ENCODE measurements around the gene MBNL3.
"Not testable (repeated sequence)": the region's sequence is repeated elsewhere in the genome, so short reads cannot be mapped to it uniquely, and the experiment has no call there.

The MBNL3 gene

DNA sequence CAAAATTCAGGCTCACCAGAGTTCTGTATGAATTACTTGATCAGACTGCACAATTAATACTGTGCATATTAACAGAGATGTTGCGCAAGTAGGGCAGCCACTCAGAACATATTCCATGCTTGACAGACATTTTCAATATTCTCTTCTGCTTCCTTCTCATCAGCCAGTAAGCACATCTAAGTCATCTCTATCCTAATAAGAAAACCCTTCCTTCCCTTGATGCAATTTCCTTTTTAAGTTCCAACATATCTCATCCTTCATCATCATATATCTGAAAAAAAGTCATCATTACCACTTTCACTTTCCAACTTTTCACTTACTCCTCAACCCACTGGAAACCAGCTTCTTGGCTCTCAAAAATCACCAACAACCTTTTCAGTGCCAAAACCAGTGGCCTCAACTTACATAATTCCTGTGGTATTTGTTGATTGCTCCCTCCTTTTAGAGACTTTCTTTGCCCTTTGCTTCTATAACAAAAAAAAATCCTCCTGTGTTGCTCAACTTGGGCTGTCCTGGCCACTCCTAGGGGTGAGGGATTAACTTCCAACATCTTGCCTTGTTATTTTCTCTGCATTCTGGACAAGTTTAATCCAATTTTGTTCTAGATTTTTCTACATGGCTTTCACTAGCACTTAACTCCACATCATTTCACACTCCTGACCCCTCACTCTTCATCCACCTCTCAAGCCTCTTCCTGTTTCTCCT lies 14.1 kb downstream of the MBNL3 start:
- no peak for DNase-seq

DNA sequence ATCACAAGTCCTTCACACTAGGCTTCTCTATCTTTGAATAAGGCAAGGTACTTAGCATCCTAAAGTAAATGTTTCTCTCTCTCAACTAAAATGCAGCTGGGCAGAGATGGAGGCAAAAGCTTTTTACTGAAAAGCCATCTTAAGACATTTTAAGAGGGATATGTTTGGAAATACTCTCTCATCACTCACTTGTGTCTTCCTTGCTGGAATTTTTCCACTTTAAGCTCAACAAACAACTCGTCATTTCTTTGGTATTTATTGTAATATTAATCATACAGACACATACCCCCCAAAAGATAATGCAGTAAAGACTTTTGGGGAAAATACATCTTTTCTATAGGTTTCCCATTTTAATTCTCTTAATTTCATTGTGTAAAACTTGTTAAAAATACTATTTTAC lies 16.4 kb downstream of the MBNL3 start:
- DNase-seq, result no peak

DNA sequence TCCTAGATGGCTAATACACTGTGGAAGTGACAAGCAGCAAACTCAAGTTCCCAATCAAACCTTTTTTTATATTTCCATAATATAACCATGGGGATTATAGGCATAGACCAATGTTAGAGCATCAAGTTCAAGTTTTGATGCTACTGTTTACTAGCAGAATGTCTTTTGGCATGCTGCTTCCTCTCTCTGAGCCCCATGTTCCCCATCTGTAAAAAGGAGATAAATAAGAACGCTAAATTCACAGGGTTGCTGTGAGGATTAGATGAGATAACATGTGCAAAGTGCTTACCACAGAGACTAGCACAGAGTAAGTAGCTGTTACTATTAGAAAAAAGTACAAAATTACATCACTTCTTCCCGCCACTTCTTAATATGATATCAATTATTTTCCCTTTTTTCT lies 18.0 kb downstream of the MBNL3 start:
- no peak for DNase-seq

DNA sequence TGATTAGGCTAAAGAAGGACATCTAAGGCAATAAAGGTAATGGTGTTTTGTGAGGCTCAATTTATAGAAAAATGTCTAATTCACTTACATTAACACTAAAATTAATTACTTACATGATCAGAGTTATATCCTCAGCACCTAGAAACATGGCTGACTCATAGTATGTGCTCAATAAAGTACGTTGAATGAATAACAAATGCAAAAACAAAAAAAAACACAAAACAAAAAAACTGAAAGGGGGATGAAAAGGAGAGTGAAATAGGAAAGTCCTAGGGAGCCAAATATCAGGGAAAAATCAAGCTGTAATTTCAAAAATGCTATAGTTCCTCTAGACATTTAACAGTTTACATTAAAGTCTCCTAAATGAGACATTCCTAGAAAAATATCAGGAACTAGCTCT lies 18.7 kb downstream of the MBNL3 start:
- no peak for DNase-seq

DNA sequence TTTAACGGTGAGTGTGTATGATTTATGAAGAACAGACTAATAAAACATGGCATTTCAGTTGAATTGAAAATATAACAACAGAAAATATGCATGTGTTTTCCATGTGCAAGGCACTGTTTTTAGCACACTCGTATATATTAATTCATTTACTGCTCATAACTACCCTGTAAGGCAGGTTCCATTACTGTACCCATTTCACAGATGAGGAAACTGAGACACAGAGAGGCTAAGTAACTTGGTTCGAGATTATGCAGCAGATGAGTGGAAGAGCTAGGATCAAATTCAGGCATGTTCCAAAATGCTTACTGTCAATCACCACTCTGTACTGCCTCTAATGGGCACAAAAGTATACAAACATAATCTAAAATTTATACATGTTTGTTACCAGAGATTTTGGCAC lies 20.4 kb downstream of the MBNL3 start:
- DNase-seq, result no peak

DNA sequence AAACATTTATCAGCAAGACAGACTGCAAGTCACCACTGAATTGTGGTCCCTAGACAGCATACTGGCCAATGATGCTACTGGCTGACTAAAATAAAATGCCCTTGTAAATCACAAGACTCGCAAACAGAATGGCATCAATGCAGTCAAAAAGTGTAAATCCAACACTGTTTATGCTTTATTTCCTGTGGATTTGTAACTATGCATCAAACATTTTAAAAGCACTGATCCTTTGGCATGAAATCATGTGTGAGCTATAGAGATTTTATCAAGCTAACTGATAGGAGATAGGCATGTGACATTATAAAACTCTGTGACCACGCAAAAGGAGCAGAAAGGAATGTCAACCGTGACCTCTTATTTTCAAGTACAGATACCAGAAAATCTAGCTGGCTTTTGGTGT lies 20.8 kb downstream of the MBNL3 start:
- no peak for DNase-seq

DNA sequence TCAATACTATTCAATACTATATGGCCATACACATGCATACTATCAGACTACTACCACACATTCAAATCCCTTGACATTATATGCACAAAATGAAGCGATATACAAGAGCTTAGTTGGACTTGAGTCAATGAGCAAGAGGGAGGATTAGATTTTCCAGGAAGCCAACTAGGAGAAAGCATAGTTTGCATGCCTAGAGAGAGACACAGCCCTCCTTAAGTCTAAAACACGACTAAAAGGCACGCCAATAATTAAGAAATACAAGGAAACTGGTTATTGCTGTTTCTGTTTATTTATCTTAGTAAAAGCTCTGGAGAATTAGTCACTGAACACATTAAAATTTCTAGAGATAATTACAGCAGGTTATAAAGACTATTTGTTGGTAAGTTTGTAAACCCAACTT lies 21.8 kb downstream of the MBNL3 start:
- DNase-seq, result no peak

DNA sequence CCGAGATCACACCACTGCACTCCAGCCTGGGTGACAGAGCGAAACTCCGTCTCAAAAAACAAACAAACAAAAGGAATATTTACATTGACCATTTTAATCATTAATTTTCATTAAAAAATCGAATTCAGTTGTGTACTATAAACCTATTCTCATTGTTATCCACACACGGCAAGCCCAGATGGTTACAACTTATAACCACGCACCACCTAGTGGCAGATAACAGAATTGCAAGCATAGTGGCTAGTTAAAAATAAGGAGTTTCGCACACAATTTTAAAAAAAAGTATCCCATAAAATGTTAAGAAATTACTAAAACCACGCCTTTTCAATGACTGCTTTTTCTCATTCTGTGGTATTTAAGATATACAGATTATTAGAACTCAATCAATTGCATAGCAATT lies 25.4 kb downstream of the MBNL3 start:
- peak; percentile 8 to 20 for DNase-seq

DNA sequence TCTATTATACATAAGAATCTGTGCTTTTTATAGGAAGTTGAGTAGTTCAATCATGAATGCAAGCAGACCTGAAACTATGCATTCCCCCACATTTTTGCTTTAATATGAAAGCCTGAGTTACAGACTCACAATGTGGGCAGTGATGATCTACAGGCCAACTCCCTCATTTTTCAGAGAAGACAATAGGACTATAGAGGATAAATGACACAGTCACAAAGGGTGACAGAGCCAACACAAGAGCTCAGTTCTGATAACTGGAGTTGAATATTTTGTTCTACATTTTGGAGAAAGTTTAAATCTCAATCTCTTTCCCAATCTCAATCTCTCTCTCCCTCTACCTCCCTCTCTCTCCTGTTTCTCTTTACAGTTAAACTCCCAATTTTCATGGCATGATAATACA lies 27.0 kb downstream of the MBNL3 start:
- no peak for DNase-seq

DNA sequence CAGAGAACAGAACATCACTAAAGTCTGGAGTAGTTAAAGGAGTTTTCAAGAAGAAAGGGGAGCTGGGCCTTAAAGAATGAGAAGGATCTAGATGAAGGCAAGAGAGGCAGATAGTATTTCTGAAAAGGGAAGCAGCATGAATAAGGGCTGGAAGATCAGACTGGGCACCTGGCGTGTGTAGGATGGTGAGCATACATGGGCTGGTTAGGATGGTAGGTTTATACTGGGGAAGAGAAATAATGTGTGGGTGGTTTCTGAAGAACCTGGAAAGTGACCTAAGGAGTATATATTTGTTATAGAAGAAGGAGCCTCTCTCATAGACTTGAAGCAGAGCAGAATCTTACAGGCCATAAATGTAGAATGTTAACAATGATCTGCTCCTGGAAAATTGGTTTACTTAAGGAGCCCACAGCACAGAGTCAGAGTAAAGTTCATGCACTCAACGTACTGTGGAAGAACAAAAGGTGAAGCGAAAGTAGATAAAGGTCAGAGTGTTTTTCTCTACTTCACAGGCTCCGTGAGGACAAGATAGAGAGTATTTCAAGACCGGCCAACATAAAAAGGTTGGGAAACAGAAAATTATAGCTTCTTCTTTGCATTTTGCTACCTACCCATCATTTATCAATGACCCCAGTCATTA lies 35.8 kb downstream of the MBNL3 start:
- no peak for DNase-seq

DNA sequence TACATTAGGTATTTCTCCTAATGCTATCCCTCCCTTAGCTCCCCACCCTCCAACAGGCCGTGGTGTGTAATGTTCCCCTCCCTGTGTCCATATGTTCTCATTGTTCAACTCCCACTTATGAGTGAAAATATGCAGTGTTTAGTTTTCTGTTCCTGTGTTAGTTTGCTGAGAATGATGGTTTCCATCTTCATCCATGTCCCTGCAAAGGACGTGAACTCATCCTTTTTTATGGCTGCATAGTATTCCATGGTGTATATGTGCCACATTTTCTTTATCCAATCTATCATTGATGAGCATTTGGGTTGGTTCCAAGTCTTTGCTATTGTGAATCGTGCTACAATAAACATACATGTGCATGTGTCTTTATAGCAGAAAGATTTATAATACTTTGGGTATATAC lies 42.9 kb downstream of the MBNL3 start:
- DNase-seq, result not testable (repeated sequence)

DNA sequence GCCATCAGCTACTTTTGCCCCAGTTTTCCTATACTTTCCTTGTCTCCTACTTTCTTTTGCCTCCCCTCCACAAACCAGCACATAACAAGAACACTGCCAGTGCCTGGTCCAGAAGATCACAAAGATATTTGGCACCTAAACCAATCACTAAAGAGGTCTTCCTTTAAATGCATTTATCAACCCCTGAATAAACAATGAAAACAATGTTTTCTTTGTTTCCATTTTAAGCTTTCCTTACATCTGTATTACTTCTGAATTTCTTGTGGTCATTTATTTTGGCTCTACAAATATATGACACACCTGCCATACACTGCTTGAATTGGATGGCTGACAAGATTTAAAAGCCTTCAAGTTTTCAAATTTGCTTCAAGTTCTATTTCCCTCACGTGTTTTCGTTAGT lies 43.9 kb downstream of the MBNL3 start:
- no peak for DNase-seq

DNA sequence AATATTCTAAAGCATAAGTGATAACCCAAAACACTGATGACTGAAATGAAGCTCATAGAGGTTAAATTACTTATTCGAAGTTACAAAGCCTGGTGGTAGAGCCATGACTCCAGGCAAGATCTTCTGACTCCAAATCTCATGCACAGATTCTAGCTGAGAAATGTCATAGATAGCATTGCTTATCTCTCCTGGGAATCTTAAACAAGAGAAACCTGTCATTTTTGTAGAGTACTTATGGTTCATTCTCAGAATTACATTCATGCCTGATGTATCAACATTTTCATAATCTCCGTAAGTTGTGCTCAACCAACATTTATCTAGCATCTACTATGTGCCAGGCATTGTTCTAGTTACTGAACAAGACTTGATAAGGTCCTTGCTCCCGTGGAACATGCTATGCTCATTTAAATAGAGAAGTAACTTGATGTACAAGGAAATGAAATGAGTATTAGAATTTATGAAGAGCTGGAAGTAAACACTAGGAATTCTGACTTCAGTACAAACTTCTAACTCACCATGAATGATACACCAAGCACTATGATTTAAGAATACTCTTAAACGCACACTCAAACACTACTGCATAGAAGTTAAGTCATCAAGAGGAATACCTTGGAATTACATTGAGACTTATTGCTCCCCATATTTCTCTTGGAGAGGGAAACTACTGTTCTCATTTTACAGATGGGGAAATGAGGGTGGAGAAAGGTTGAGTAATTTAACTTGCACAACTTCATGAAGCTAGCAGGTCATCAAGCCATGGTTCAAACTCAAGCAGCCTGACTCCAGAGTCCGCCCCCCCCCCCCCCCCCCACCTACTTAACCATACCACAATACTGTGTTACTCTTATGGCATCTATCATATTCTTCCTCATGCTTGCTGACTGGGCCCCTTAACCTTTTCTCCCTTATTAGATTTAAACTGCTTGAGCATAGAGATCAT lies 45.4 kb downstream of the MBNL3 start:
- DNase-seq, result no peak

DNA sequence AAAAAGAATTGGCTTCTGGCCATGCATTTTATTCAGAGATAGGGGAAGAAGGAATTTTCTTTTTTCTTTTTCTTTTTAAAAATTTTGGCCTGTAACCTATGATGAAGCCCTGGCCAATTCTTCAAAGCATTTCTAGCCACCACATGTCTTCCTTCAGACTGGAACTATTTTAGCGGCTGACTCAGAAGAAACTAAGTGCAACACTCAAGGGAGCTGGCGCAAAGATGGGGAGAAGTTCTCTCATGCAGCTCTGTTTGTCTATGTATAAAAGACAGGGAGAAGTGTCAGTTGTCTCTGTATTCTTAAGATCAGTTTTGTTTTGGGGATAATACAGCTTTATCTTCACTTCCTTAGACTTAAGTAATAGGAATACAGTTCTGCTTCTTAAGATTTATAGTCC lies 46.1 kb downstream of the MBNL3 start:
- DNase-seq, result no peak

DNA sequence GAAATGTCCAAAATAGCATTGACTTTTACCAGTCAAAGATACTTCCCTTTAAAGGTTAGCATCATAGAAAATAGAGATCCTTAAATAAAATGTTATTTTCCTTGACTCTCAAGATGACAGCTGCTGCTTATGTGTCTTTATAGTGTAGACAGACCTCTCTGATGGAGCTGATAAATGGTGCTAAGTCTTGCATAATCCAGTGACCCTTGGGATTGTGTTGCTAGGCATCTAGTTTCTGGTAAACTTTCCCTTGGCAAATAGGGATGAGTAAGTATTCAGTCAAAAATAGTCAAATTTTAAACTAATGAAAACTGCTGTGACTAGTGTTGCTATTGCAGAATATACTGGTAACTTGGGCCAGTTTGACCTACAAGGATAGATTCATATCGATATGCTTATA lies 53.6 kb downstream of the MBNL3 start:
- DNase-seq, result no peak

DNA sequence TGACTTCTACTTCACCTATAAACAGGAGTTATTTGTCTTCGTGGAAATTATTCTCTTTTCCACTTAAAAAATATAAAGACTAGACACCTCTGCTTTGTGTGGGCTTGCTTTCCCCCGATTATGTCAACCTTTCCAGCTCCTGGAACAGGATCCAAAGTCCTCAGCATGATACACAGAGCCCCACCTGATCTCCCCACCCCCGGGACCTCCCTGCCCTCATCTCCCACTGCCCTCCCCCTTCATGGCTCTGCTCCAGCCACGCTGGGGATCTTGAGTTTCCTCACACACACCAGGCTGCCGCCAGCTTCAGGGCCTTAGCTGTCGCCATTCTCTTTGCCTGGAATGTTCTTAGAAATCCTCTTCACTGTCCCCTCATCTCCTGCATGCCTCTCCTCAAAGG lies 55.3 kb downstream of the MBNL3 start:
- no peak for DNase-seq

DNA sequence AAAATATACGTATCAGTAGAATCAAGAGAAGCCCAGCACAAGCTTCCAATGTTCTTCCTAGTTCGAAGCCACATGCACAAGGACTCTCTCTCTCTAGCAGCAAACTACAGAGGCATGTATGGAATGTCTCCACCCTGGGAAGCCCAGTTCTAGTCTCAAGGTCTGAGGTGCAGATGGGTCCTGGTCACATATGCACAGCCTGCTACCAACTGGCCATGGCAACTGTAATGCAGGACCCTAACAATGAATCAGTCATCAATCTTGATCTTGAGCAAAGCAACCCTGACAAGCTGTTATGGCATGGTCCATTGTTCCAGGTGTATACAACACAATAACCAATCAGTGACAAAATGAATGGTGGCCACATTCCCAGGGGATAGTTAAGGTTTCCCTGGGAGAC lies 55.8 kb downstream of the MBNL3 start:
- no peak for DNase-seq

DNA sequence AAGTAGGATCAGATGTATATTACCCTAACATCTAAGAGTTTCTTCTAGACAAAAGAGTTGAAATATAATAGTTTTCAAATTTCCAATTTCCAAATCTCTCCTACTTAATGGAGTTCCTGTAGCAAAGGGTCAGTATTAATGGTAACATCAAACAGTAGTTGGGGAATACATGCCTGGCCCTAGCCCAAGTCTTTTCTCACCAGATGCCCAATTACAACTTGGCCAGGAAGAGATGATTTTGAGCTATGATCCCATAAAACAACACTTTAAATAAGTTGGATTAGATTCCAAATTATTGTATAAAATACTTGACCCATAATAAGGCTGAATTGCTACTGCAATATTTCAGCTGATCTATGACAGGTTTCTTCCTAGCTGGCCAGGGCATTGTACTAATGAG lies 59.9 kb downstream of the MBNL3 start:
- no peak for DNase-seq

DNA sequence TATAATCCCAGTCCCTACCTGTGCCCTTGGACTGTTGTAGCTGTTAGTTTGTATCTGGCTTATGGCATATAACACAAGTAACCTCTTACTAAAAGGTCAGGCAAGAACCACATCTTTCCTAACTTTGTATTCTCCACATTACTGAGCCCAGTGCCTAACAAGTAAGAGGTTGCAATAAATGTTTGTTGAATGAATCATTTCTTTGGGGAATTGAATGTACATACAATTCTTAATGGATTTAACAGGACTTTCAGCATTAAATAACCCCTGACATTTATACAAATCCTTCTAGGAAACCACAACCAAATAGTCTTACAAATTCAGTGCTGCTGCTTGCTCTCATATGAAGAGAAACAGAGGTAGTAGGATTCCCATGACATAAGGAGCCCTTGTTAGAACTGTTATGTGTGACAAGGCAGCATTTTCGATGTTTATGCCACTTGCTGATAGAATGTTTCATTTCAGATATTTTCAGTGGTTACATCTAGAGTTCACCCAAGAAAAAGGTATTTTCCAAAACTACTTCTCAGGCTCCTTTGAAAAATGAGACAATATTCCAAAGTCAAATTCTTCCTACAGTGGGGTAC lies 62.0 kb downstream of the MBNL3 start:
- DNase-seq, result no peak

DNA sequence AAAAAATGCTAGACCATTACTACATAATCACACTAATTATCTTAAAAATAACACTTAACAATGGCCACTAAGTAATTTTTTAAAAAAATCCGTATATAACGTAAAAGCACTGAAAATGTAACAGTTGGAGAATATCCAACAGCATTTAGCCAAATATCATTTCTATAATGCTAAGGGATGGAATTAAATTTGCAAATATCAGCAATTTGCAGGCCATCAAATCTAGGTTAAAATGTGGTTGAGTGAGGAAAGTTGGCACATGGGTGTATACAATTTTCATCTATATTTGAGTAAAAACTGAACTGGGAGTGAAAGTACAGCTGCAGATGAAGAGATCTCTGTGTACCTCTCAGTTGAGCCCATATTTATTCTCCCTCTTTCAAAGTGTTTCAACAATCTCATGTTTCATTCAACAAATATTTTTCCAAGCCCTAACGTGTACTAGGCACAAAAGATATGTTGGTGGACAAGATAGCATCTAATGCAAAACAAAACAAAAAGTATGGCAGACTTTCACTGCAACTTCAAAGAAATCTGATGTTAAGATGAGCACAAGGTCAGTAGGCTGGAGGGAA lies 63.0 kb downstream of the MBNL3 start:
- DNase-seq, result no peak

DNA sequence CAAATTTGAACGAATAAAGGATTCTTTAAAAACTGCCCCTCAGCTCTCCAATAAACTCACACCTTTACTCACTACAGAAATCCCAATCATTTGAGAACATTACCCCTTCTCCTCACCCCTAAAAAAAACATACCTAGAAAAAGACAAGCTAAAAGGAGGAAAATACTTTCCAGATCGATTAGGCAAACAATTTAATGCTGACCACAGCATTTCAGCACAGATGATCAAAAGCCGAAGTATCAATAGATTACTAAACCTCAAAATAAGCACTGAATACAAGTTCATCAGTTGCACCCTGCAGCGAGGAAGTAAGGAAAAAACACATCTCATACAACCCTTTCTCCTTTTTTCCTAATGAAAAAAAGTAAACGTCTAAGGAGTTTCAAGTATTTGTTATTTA lies 65.5 kb downstream of the MBNL3 start:
- no peak for DNase-seq

DNA sequence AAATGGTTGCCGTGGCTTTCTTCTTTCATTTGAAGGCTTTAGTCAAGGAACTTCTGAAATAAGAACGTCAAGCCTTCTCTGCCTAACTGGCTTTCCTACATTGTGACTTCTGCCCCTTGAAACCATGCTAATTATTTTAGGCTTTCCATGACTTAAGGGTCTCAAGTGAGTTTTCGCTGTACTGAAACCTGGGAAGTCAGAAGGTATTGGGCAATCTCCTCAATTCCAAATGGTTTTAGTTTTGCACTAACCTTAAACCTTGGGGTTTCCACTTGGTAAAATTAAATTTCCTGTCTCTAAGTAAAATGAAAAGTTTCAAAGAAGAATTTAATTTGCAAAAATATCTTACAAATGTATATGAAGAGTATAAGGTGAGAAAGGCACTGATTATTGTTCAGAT lies 73.8 kb downstream of the MBNL3 start:
- no peak for DNase-seq

DNA sequence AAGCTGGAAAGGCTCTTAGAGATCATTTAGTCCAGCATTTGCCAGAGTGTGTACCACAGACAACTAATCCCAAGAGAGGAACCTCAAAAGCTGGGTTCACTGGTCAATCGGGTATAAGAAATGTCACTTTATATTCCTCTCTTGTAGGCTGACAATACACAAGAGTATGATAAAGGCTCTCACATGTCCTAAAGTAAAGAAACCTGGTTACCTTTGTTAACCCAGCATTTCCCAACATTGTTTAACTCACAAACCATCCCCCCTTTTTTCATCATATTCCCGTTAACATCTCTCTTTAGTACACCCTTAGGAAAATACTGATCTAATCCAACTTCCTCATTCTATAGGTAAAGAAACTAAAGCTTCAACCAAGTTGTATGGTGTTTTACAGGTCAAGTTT lies 74.4 kb downstream of the MBNL3 start:
- DNase-seq, result no peak

Measured in activated CD4-positive, alpha-beta T cell treated with anti-CD3 and anti-CD28 coated beads, Interleukin-2, amount 50 U/mL, for 48 hours (primary cell).